Activated CD4-positive, alpha-beta T cell treated with anti-CD3 and anti-CD28 coated beads, Interleukin-2, amount 50 U/mL, for 16 hours (primary cell): Measurements from ENCODE around the gene SMARCAL1.

Experiments used
- DNase-seq: peaks from one replicate; pipeline ENCODE4 v3.0.0-alpha.2; 2020

The SMARCAL1 gene

DNA sequence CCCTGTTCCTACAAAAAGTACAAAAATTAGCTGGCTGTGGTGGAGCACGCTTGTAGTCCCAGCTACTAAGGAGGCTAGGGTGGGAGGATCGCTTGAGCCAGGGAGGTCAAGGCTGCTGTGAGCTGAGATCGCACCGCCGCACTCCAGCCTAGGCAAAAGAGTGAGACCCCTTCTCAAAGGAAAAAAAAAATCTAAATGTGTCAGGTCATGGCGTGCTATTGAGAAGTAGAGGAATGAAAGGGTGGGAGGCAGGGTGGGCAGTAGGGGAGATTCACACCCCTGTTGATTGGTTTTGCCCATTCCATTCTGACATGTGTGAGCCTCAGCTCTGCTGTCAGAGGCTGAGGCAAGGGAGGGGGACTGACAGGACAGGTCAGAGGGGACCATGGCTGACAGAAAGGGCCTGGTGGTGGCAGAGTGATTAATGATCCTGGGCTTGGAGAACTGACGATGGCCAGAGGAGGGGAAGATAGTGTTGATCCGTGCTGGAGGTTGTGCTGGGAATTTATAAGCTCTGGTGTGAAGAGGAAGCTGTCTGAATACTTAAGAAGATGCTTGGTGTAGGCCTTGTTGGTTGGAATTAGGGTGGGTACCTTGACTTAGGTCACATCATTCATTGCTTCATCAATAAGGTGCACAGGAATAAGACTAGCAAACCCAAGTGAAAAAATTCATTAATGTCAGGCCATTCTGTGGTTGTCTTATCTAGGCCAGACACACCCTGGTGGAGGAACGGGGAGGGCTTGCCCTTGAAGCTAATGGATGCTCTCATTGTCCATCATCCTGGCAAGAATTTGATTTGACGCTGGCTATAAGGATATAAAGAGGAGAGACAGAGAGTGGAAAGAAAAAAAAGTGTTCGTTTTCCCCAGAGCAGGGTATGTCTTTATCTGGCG, 19.1 kb upstream of the SMARCAL1 start:
- no peak for DNase-seq

DNA sequence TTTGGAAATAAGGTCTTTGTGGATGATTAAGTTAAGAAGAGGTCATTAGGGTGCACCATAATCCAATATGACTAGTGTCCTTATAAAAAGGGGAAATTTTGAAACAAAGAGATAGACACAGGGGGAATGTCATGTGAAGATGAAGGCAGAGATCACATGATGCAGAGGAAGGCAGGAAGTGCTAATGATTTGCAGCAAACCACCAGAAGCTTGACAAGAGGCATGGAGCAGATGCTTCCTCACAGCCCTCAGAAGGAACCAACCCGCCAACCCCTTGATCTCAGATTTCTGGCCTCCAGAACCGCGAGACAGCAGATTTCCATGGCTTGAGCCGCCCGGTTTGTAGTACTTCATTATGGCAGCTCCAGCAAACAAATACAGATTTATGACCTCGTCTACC, 17.4 kb upstream of the SMARCAL1 start:
- no peak for DNase-seq

- DNase-seq, result no peak
These were observed 12.7 kb upstream of the SMARCAL1 start for GRCh38 chr2:216399621-216400020.

DNA sequence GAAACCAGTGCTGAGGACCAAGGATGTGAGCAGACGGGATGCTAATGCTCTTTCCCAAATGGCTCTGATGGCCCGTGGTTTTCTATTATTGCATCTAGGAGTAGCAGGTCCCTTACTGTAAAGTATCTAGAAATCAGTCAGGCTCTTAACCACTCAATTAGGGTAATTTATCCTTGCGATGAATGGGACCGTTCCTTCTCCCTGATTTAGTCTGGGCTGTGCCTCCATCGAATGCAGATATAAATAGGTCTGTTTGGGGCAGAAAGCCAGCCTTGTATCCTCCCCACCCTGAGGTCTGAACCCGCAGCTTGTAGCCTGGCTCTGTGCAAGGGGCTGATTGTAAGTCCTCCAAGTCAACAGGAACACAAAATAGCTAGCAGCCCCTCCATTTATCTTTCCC, 9.5 kb upstream of the SMARCAL1 start:
- no peak for DNase-seq

- DNase-seq, result peak; percentile 46
These were observed 8.2 kb upstream of the SMARCAL1 start for GRCh38 chr2:216404010-216404618.

DNA sequence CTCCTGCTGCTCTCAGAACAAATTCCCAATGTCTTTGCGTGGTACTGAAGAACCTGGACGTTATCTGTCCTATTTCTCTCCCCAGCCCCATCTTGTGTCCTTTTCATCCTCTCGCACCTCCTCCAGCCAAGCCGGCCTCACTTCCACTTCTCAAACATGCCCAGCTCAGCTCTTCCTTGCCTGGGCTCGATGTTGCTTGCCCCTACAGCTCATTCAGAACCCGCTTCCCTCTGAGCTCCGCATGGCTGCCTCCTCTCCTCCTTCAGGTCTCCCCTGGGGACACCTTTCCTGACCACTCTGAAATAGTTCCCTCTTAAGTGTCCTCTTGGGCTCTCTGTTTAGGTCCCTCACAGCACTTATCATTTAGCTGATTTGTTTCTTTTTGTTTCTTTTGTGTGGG, 6.7 kb upstream of the SMARCAL1 start:
- no peak for DNase-seq

DNA sequence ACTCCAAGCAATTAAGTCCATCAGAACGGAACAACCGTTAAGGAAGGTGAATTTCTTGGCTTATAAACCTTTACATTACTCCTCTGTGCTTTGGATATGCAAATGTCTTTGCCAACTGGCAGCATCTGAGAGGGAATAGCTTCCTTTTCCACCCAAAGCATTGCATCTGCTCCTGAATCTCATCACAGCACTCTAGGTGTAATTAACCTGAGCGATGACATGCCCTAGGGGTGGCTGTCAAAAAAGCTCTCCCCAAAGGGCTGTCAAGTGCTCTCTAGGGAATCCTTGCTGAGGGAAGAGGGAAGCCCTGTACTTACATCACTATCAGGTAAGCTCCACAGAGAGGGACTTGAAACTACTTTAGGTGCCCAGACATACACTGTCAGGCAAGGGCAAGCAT, 5.5 kb upstream of the SMARCAL1 start:
- DNase-seq, result no peak

- DNase-seq, result no peak
These were observed 3.6 kb upstream of the SMARCAL1 start for GRCh38 chr2:216408426-216409290.

GRCh38 chr2:216410550-216410949, 1.7 kb upstream of the SMARCAL1 start:
- no peak for DNase-seq

- no peak for DNase-seq
These were observed 1.6 kb downstream of the SMARCAL1 start for GRCh38 chr2:216413882-216414281.

DNA sequence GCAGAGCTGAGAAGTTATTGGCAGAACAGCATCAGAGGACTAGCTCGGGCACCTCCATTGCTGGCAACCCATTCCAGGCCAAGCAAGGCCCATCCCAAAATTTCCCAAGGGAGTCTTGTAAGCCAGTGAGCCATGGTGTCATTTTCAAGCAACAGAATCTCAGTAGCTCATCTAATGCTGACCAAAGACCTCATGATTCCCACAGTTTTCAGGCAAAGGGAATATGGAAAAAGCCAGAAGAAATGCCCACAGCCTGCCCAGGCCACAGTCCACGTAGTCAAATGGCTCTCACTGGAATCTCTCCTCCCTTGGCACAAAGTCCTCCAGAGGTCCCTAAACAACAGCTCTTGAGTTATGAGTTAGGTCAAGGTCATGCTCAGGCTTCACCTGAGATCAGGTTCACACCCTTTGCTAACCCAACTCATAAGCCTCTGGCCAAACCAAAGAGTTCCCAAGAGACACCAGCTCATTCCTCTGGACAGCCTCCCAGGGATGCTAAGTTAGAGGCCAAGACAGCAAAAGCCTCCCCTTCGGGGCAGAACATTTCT, 2.6 kb downstream of the SMARCAL1 start:
- DNase-seq, result no peak

- no peak for DNase-seq
These were observed 3.3 kb downstream of the SMARCAL1 start for GRCh38 chr2:216415541-216415940.

DNA sequence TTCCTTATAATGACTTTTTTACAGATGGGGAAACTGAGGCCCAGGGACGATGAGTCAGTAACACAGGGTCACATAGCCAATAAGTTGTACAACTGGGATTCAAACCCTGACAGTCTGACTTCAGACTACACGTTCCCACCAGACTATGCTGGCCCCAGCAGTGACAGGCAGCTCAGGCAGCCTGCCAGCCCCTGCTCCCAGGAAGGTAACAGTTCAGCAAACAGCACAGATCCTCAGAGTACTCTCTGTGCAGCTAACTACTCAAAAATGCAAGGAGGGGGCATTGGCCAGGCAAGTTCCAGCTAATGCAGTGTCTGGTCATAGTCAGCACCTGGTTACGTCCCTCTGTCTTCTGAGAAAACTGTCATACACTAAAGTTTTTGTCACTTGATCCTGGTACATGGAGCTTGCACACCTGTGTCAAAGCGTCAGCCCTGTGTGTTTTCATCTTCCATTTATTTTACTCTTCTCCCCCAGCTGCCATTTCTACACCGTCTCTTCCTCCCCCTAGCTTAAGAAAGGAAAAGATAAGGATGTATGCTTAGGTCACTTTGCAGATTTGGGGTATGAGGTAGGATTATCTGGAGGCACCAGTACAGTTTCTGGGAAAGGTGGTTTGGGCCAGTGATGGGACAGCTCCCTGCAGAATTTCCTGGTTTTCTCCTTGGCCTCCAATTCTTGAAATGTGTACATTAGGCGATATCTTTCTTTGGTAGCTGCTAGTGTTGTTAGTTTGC, 4.5 kb downstream of the SMARCAL1 start:
- DNase-seq, result no peak

DNA sequence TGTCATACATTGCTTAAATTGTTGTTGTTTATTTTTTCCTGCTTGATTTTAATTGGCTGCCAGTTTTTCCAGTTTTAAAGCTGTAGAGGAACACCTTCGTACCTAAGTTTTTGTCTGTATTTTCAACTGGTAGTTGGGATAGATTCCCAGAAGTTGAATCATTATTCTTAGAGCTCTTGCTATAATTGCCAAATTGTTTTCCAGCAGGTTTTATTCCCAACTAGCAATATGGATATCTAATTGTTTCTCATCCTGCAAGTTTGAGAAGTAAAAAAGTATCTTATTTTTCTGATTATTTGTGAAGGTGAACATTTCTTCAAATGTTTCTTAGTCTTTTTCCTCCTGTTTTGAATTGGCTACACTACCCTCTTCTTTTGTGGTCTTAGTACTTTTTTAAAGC, 6.7 kb downstream of the SMARCAL1 start:
- DNase-seq, result no peak

- DNase-seq, result no peak
These were observed 8.2 kb downstream of the SMARCAL1 start for GRCh38 chr2:216420367-216421101.

DNA sequence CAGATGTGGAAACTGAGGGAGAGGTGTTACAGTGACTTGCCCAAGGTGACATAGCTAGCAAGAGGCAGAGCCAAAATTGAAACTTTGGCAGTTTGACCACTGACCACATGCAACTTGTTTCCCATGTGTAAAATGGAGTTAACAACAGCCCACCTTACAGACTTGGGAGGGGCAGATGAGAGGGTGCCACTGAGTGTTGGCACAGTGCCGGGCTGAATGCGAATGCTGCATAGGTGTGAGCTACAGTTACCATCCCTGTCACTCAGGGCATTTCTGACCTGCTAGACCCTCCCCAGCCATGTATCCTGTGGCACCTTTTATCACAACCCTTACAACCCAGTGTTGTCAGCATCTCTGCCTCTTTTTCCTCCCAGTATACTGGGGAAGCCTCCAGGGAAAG, 10.8 kb downstream of the SMARCAL1 start:
- DNase-seq, result no peak

DNA sequence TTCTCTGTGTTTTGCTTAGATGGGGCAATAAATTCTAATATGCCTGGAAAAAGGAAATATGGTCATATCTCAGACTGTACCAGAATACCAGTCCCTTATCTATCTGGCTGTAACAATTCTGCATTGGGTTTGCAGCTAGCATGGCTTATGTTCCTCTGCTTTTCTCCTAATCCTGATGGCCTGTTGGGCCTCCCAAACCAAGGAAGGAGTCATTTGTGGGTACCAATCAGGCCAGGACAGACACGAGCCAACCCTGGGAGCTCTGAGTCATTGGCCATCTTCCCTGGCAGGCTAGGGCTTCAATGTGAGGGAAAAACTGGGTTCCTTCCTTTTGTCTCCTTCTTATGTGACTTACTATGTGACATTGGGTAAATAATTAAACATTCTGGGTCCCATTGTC, 12.0 kb downstream of the SMARCAL1 start:
- no peak for DNase-seq

- no peak for DNase-seq
These were observed 12.9 kb downstream of the SMARCAL1 start for GRCh38 chr2:216425008-216425787.

DNA sequence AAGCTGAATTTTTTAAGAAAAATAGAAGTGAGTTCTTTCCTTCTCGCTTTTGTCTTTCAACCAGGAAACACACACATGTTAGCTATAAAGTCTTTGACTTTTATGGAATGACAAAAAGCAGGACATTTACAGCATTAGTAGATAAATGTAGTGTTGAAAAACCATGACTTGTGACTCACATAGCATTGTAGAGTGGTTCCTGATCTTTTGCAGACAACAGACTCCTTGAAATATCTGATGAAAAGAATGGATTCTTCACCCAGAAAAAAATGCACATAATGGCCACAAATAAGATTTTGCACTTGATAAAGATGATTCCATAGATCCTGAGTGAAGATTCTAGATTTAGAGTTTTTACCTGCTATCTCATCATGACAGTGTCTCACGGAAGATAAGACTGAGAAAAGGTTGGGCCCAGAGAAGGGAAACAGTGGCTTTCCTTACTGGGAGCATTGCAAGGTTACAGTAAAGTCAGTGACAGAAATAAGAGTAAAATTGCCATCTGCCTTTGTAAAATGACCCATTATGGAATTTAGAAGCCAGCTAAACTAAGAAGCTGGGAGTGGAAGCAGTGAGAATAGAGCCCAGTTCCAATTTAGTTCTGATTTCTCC, 14.0 kb downstream of the SMARCAL1 start:
- no peak for DNase-seq

DNA sequence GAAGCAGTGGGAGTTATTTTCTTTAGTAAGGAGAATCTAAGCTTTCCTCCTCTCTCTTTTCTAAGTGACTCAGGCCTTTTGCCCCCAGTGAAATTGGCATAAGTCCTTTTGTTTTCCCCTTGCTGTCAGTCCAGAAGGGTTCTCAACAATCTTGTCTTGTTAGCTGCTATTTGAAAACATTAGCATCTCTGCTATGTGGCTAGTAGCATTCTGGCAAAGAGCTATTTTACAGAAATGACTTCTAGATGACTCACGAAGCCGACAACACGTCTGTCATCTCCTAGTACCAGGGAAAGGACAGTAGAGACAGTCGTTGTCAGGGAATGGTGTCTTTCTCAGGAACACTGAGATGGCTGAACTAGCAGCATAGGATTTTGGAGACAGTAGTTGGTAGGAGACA, 14.7 kb downstream of the SMARCAL1 start:
- DNase-seq, result no peak
